IMR-90 (cell line): Measurements from ENCODE around the gene PIAS1. TPM values are rescaled to one million over a fixed set of nuclear protein-coding genes. Genes with fewer than 3 reads are reported as not detected.
"Not testable (repeated sequence)": the region's sequence is repeated elsewhere in the genome, so short reads cannot be mapped to it uniquely, and the experiment has no call there.

Source experiments
- ATAC-seq: fragments of 200-7000 bp; cut with Tn5 transposase; 2 replicates; pipeline ENCODE4 v1.9.1; 2020; ENCODE audit warnings: low read depth, mild to moderate bottlenecking, moderate library complexity
- BruUV-seq: library from RNA; stranded (reverse); fragments of 400-500 nt; replicated peaks from 2 replicates; lab custom pipeline; 2021; lab: Mats Ljungman, UMichigan
- CTCF ChIA-PET: fragments of 300-600 bp; formaldehyde crosslinking; extraction: SDS; loops from one replicate; lab custom pipeline; 2021; ENCODE audit warnings: antibody characterized with exemption; lab: Yijun Ruan, JAX
- POLR2A ChIA-PET: fragments of 300-600 bp; sonication (Branson Sonifier 250); formaldehyde crosslinking; loops from one replicate; lab custom pipeline; 2022; ENCODE audit warnings: antibody characterized with exemption; ENCODE audit not compliant: unreplicated experiment; lab: Charles Lee
- DNase-seq: peaks from one replicate; pipeline ENCODE4 v3.0.0; 2013
- H2AFZ ChIP-seq: replicated peaks from 2 replicates; pipeline ENCODE3; 2013; ENCODE audit warnings: low read length, mild to moderate bottlenecking; ENCODE audit not compliant: poor library complexity
- H2AK5ac ChIP-seq: 2 replicates; pipeline ENCODE4 v1.6.1; 2013; ENCODE audit warnings: low read depth, low read length, inconsistent platforms
- H2AK9ac ChIP-seq: replicated peaks from 2 replicates; pipeline ENCODE3; 2013; ENCODE audit warnings: mild to moderate bottlenecking, low read depth, low read length, moderate library complexity; ENCODE audit not compliant: poor library complexity
- H2BK120ac ChIP-seq: 2 replicates; pipeline ENCODE4 v1.6.1; 2013; ENCODE audit warnings: low read depth, low read length, inconsistent platforms
- H2BK15ac ChIP-seq: 3 replicates; pipeline ENCODE4 v1.6.1; 2013; ENCODE audit warnings: low read depth, low read length, inconsistent platforms
- H2BK20ac ChIP-seq: 2 replicates; pipeline ENCODE4 v1.6.1; 2013; ENCODE audit warnings: low read depth, mild to moderate bottlenecking, inconsistent platforms, low read length, moderate library complexity
- H2BK5ac ChIP-seq: 2 replicates; pipeline ENCODE4 v1.6.1; 2013; ENCODE audit warnings: mild to moderate bottlenecking, low read depth, low read length, inconsistent platforms; ENCODE audit not compliant: poor library complexity, severe bottlenecking
- H3K14ac ChIP-seq: replicated peaks from 2 replicates; pipeline ENCODE4 v1.6.1; 2013; ENCODE audit warnings: low read depth, low read length, inconsistent platforms
- H3K18ac ChIP-seq: 2 replicates; pipeline ENCODE4 v1.6.1; 2013; ENCODE audit warnings: low read depth, low read length, control low read depth
- H3K23ac ChIP-seq: 2 replicates; pipeline ENCODE4 v1.6.1; 2013; ENCODE audit warnings: low read depth, low read length, inconsistent platforms
- H3K27ac ChIP-seq: 2 replicates; pipeline ENCODE4 v1.5.1; 2013; ENCODE audit warnings: mild to moderate bottlenecking, control low read depth, low read length; ENCODE audit not compliant: insufficient read depth
- H3K27me3 ChIP-seq: 2 replicates; pipeline ENCODE4 v1.6.1; 2013; ENCODE audit warnings: low read length; ENCODE audit not compliant: control insufficient read depth, insufficient read depth
- H3K36me3 ChIP-seq: 2 replicates; pipeline ENCODE4 v1.6.1; 2013; ENCODE audit warnings: low read length, mixed read lengths; ENCODE audit not compliant: control insufficient read depth, insufficient read depth
- H3K4ac ChIP-seq: 2 replicates; pipeline ENCODE4 v1.6.1; 2013; ENCODE audit warnings: low read depth, low read length, inconsistent platforms
- H3K4me1 ChIP-seq: 2 replicates; pipeline ENCODE4 v1.6.1; 2013; ENCODE audit warnings: low read length, mixed read lengths; ENCODE audit not compliant: control insufficient read depth, insufficient read depth
- H3K4me2 ChIP-seq: 2 replicates; pipeline ENCODE4 v1.6.1; 2013; ENCODE audit warnings: low read depth, mild to moderate bottlenecking, control low read depth, low read length, moderate library complexity
- H3K4me3 ChIP-seq: 2 replicates; pipeline ENCODE4 v1.5.1; 2013; ENCODE audit warnings: low read depth, mild to moderate bottlenecking, control low read depth, low read length, moderate library complexity; ENCODE audit not compliant: insufficient read depth
- H3K56ac ChIP-seq: 2 replicates; pipeline ENCODE4 v1.6.1; 2013; ENCODE audit warnings: low read length, inconsistent platforms; ENCODE audit not compliant: insufficient read depth; ENCODE audit errors: extremely low read depth
- H3K79me1 ChIP-seq, 2 experiments: 2 replicates each; pipeline ENCODE4 v1.6.1; 2013; ENCODE audit warnings: low read length in 2 of 2, inconsistent platforms in 1 of 2, low read depth in 1 of 2
- H3K9ac ChIP-seq: 2 replicates; pipeline ENCODE4 v1.6.1; 2013; ENCODE audit warnings: low read depth, low read length, control low read depth
- H3K9me1 ChIP-seq: 2 replicates; pipeline ENCODE4 v1.6.1; 2013; ENCODE audit warnings: low read length, inconsistent platforms; ENCODE audit not compliant: insufficient read depth
- H3K9me3 ChIP-seq: 2 replicates; pipeline ENCODE4 v1.6.1; 2013; ENCODE audit warnings: low read length; ENCODE audit not compliant: control insufficient read depth, insufficient read depth
- H4K20me1 ChIP-seq: 2 replicates; pipeline ENCODE4 v1.6.1; 2013; ENCODE audit warnings: low read length, inconsistent platforms; ENCODE audit not compliant: insufficient read depth
- H4K5ac ChIP-seq: 2 replicates; pipeline ENCODE4 v1.6.1; 2013; ENCODE audit warnings: mild to moderate bottlenecking, low read depth, low read length, control low read depth
- H4K8ac ChIP-seq, 2 experiments: 2 replicates each; pipeline ENCODE4 v1.6.1; 2013; ENCODE audit warnings: low read depth in 2 of 2, low read length in 2 of 2, control low read depth in 1 of 2, inconsistent platforms in 1 of 2
- H4K91ac ChIP-seq: 2 replicates; pipeline ENCODE4 v1.6.1; 2013; ENCODE audit warnings: low read depth, low read length, inconsistent platforms; ENCODE audit not compliant: insufficient read depth
- WGBS, 2 experiments: methylation state at CpG; one replicate each; pipeline versions ENCODE4 v1.1.5 to v1.1.7; 2013; ENCODE audit warnings: missing lambda C conversion rate in 2 of 2; ENCODE audit not compliant: insufficient read length in 1 of 2; ENCODE audit errors: extremely low coverage in 2 of 2; 5-methylcytosine and 5-hydroxymethylcytosine counted together
- dilution Hi-C: fragments of 300-500 bp; cut with HindIII; formaldehyde crosslinking; loops from one replicate; pipeline ENCODE4 v1.14.3; 2018; ENCODE audit warnings: low sequenced_read_pairs; ENCODE audit not compliant: unreplicated experiment
- in situ Hi-C: fragments of 300-500 bp; cut with MboI; formaldehyde crosslinking; loops from 3 replicates; pipeline ENCODE4 v1.14.3; 2019; ENCODE audit warnings: low sequenced_read_pairs, inconsistent platforms, mixed read lengths
- intact Hi-C: fragments of 100-400 bp; cut with micrococcal nuclease; formaldehyde crosslinking; loops from 2 replicates; pipeline ENCODE4 v1.10.0; 2022
- polyA plus RNA-seq, 3 experiments: library from polyadenylated mRNA; depleted of rRNA; stranded (reverse); fragments of >200 nt; gene quantifications; 2 replicates each; pipeline ENCODE4 v1.2.3, GENCODE V29; 2012; ENCODE audit warnings: low replicate concordance in 1 of 3
- total RNA-seq: library from RNA; depleted of rRNA; stranded (reverse); fragments of >200 nt; gene quantifications from 2 replicates; pipeline ENCODE4 v1.2.3, GENCODE V29; 2012

PIAS1 gene
- total and polyA plus RNA-seq, 2 of the 4 experiments (the other 2 are of a cell fraction) = 20.0 to 63.6 TPM

DNA sequence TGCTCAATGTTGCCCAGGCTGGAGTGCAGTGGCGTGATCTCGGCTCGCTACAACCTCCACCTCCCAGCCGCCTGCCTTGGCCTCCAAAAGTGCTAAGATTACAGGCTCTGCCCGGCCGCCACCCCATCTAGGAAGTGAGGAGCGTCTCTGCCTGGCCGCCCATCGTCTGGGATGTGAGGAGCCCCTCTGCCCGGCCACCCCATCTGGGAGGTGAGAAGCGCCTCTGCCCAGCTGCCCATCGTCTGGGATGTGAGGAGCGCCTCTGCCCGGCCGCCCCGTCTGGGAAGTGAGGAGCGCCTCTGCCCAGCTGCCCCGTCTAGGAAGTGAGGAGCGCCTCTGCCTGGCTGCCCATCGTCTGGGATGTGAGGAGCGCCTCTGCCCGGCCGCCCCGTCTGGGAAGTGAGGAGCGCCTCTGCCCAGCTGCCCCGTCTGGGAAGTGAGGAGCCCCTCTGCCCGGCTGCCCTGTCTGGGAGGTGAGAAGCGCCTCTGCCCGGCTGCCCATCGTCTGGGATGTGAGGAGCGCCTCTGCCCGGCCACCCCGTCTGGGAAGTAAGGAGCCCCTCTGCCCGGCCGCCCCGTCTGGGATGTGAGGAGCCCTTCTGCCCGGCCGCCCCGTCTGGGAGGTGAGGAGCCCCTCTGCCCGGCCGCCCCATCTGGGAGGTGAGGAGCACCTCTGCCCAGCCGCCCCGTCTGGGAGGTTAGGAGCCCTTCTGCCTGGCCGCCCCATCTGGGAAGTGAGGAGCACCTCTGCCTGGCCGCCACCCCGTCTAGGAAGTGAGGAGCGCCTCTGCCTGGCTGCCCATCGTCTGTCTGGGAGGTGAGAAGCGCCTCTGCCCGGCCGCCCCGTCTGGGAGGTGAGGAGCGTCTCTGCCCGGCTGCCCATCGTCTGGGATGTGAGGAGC is 167.7 kb downstream of the PIAS1 start:
- DNase-seq, H2AFZ ChIP-seq, H3K14ac ChIP-seq, H3K27me3 ChIP-seq, H3K4me2 ChIP-seq, H2BK120ac ChIP-seq, H3K9ac ChIP-seq, H3K56ac ChIP-seq, H2BK5ac ChIP-seq, H3K36me3 ChIP-seq, intact Hi-C loops, H3K23ac ChIP-seq, H4K91ac ChIP-seq, H4K8ac ChIP-seq, ATAC-seq, H2BK15ac ChIP-seq, H3K18ac ChIP-seq, CTCF ChIA-PET, POLR2A ChIA-PET, H3K4me3 ChIP-seq, dilution Hi-C loops, BruUV-seq, H4K5ac ChIP-seq, H3K4ac ChIP-seq, H3K4me1 ChIP-seq, H2AK9ac ChIP-seq, H2BK20ac ChIP-seq, H2AK5ac ChIP-seq, H3K9me3 ChIP-seq, in situ Hi-C loops, H3K27ac ChIP-seq: not testable (repeated sequence)
- peaks cover 39 to 70% of the 10 kb centered on the region in 2 experiments for H3K79me1 ChIP-seq
- WGBS, 2 experiments = 82% methylated on average over 11 of the region's 55 CpGs; no CpG with 5 or more reads in 1 of the 2 experiments
- peaks cover 19% of the 10 kb centered on the region; the same call in 1 of the 2 replicates for H3K9me1 ChIP-seq
- H4K20me1 ChIP-seq = peaks cover 20% of the 10 kb centered on the region

DNA sequence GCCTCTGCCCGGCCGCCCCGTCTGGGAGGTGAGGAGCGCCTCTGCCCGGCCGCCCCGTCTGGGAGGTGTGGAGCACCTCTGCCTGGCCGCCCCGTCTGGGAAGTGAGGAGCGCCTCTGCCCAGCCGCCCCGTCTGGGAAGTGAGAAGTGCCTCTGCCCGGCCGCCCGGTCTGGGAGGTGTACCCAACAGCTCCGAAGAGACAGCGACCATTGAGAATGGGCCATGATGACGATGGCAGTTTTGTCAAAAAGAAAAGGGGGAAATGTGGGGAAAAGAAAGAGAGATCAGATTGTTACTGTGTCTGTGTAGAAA is 168.3 kb downstream of the PIAS1 start:
- H3K14ac ChIP-seq, H3K36me3 ChIP-seq, dilution Hi-C loops, H3K56ac ChIP-seq, CTCF ChIA-PET, H2BK15ac ChIP-seq, H3K4ac ChIP-seq, H3K23ac ChIP-seq, H3K27ac ChIP-seq, H2BK20ac ChIP-seq, H3K27me3 ChIP-seq, ATAC-seq, H2AK9ac ChIP-seq, in situ Hi-C loops, H4K91ac ChIP-seq, POLR2A ChIA-PET, H3K18ac ChIP-seq, H3K9me3 ChIP-seq, H2BK5ac ChIP-seq, H3K9ac ChIP-seq, H3K4me2 ChIP-seq, H2AK5ac ChIP-seq, H3K4me1 ChIP-seq, BruUV-seq, intact Hi-C loops, H4K5ac ChIP-seq, DNase-seq, H4K8ac ChIP-seq, H2AFZ ChIP-seq, H3K4me3 ChIP-seq, H2BK120ac ChIP-seq: not testable (repeated sequence)
- WGBS, 2 experiments = no CpG with 5 or more reads among the region's 18 CpGs
- H4K20me1 ChIP-seq = peaks cover 20% of the 10 kb centered on the region
- H3K79me1 ChIP-seq = peaks cover 42 to 73% of the 10 kb centered on the region in 2 experiments
- peaks cover 22% of the 10 kb centered on the region for H3K9me1 ChIP-seq
